ENCODE results near the gene SSR2.

SSR2 gene

DNA sequence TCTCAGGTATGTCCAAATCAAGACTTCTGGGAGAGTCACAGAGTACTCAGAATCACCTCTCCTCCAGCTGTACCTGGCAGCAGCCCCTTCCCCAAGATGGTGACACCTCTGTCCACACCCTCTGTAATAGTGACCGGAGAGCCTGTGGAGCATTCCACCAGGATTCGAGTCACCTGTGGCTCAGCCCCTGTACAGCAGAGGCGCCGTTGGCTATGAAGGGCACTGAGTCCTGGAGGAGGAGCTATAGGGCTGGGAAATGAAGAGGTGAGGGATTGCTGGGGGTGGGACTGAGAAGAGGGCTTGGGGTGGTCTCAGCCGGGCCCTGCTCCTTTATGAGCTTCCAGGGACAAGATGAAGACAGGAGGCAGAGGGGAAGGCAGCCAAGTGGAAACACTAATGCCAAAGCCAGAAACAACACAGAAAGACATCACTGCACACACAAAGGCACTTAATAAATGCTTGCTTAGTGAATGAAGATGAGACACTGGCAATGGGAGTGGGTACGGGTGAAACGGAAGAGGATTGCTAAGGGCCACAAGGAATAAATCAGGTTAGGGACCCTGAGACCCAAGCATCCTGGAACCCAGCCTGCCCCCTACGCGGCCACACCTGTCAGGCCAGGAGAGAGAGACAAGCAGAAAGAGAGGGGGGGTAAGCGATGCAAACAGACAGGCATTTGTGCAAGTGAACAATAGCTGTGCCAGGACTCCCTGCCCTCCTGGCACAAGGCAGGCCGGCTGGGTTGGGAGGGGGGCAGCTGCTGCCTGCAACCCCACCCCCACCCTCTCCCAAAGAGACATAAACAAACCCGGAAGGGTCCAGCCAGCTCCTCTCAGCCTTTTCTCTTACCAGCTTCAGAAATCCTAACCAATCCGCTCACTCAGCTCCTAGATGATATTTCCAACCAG is 46.3 kb downstream of the SSR2 start:
- no peak for DNase-seq (ENCODE audit: low read depth, low spot score)

GRCh38 chr1:155973723-155974122 is 47.0 kb downstream of the SSR2 start:
- DNase-seq (ENCODE audit: low read depth, low spot score): no peak

GRCh38 chr1:155971910-155972809 is 48.6 kb downstream of the SSR2 start:
- no peak for DNase-seq (ENCODE audit: low read depth, low spot score)

- no peak for DNase-seq (ENCODE audit: low read depth, low spot score)
Observed at GRCh38 chr1:155970531-155971167, 50.1 kb downstream of the SSR2 start.

GRCh38 chr1:155969377-155969791 is 51.4 kb downstream of the SSR2 start:
- DNase-seq (ENCODE audit: low read depth, low spot score): no peak

DNA sequence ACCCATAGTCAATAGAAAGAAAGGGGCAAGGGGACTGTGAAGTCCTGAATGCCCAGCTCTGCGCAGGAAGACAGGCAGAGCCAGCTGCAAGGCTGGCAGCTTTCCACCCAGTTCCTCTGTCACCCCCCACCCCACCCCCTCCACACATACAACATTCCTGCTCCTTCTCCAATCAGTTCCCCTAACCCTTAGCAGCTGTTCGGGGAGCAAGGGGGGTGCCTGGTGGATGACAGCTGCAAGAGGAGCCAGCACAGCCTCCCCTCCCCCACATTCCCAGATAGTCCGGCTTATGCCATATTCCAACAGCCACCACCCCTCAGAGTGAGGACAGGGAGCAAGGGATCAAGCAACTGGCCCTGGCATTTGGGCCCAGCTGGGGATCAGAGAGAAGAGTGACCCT is 52.1 kb downstream of the SSR2 start:
- no peak for DNase-seq (ENCODE audit: low read depth, low spot score)

DNA sequence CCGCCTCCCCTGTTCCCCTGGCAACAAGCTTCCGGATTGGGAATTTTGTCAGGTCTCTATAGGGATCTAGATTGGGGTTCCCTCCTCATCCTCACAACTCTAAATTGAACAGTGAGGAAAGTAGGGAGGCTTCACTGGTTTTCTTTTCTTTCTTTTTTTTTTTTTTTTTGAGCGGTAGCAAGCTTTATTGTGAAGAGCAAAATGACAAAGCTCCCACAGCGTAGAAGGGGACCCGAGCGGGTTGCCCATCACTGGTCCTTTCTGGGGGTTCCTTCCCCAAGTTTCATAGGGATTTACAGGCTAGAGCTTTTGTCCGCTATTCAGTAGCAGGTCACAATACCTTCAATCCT is 52.7 kb downstream of the SSR2 start:
- no peak for DNase-seq (ENCODE audit: low read depth, low spot score)

DNA sequence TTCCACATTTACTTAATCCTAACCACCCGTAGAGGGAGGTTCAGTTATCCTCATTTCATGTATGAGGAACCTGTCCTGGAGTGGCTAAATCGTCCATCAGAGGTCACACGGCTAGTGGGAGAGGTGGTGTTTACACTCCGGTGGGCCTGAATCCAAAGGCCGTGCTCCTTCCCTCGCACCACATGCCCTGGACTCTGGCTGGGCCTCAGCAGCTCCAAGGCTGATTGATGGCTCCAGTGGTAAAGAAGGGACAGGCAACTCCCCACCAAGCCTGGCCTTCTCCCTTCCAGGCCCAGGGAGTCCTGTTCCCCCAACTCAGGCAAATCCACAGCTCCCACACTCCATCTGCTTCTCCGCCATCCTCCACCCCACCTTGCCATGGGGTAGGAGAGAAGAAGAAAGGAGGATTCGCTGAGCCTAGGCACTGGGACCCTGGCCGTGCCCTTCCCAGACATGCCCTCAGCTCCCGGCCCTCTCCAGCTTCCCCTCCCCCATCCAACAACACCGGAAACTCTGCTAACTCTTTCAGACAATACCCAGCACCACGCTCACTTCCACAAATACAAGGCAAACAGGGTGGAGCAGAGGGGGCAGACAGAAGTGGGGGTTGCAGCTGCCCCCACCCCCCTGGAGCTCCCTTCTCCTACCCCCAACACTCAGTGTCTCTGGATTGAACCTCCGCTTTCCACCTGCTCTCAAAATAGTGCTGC is 53.3 kb downstream of the SSR2 start:
- DNase-seq (ENCODE audit: low read depth, low spot score): no peak

- no peak for DNase-seq (ENCODE audit: low read depth, low spot score)
Observed at GRCh38 chr1:155966750-155967149, 54.0 kb downstream of the SSR2 start.

GRCh38 chr1:155966135-155966534 is 54.6 kb downstream of the SSR2 start:
- DNase-seq (ENCODE audit: low read depth, low spot score): no peak

GRCh38 chr1:155964193-155964592 is 56.6 kb downstream of the SSR2 start:
- DNase-seq (ENCODE audit: low read depth, low spot score): no peak

DNA sequence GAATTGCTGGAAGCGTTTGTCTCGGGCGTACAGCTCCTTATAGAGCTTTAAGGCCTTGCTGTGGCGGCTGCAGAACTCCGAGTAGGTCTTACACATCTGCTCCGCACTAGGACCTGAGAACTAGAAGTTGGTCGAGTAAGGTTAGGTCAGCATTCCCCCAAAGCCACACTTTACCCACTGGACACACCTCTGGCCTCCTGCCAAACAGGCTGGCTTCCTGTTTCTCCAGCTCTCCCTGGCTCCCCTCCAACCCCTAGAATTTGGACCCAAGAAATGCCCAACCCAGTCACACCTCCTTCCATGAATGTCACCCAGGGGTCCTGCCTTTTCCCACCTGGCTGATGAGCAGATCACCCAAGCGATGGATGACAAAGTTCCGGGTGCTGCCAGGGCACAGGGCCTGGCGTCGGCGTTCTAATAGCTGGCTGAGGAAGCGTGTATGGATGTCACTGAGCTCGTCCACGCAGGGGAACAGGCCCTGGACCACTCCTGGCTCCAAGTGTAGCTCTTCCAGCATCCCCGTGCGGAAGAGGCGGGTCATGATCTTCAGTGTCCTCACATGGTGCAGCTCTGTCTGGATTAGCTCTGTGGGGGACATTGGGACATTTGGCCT is 58.0 kb downstream of the SSR2 start:
- DNase-seq (ENCODE audit: low read depth, low spot score): no peak

GRCh38 chr1:155961937-155962336 is 58.8 kb downstream of the SSR2 start:
- DNase-seq (ENCODE audit: low read depth, low spot score): no peak

GRCh38 chr1:155960081-155960745 is 60.5 kb downstream of the SSR2 start:
- no peak for DNase-seq (ENCODE audit: low read depth, low spot score)

All from activated naive CD8-positive, alpha-beta T cell treated with anti-CD3 and anti-CD28 coated beads, Interleukin-2, amount 50 U/mL, for 16 hours (primary cell).